22Rv1 (cell line): ENCODE measurements around the gene ZCCHC7.

ENCODE experiments used
- CTCF ChIP-seq: fragments of 450-650 bp; IDR thresholded peaks from 2 replicates; pipeline ENCODE4 v1.5.1; 2017; ENCODE audit warnings: mild to moderate bottlenecking
- ZFX ChIP-seq: fragments of 450-650 bp; IDR thresholded peaks from 2 replicates; pipeline ENCODE4 v1.6.1; 2017; ENCODE audit warnings: antibody characterized with exemption, borderline replicate concordance

GRCh38 chr9:37385286-37385685 is 264.9 kb downstream of the ZCCHC7 start:
- TF ChIP-seq CTCF (no peak), ZFX (no peak)
